ENCODE results near the gene NDST1.

NDST1 gene

GRCh38 chr5:150553402-150553801 is 45.5 kb downstream of the NDST1 start:
- H4K20me1 ChIP-seq (ENCODE audit: insufficient read depth, low read length) = no peaks in the 10 kb centered on the region
- TF ChIP-seq EZH2 (IDR thresholded peaks at IDR 0.05; ENCODE audit: borderline replicate concordance, low read depth, low read length, severe bottlenecking) (no peak), CTCF (IDR thresholded peaks at IDR 0.05; ENCODE audit: borderline replicate concordance, extremely low read depth, low read length, poor library complexity, severe bottlenecking) (no peak)
- ATAC-seq (ENCODE audit: insufficient read depth, low read depth) (no peak), DNase-seq (no peak)
- no peak overlapping the region for H3K9ac ChIP-seq (ENCODE audit: low read depth, low read length)
- no peaks in the 10 kb centered on the region for H3K36me3 ChIP-seq (ENCODE audit: insufficient read depth, low read length)
- H3K4me1 ChIP-seq (ENCODE audit: insufficient read depth, low read length) = no peaks in the 10 kb centered on the region
- H3K79me2 ChIP-seq (ENCODE audit: insufficient read depth, low read length) = no peaks in the 10 kb centered on the region
- no peak overlapping the region for H3K4me3 ChIP-seq (ENCODE audit: low read depth in 1 of 2, low read length in 2 of 2)
- H3K9me3 ChIP-seq (ENCODE audit: insufficient read depth, low read length, severe bottlenecking) = no peaks in the 10 kb centered on the region
- H3K27me3 ChIP-seq (ENCODE audit: insufficient read depth, low read length, poor library complexity) = no peaks in the 10 kb centered on the region
- H3K4me2 ChIP-seq (ENCODE audit: insufficient read depth, low read length) = no peak overlapping the region
- H2AFZ ChIP-seq (ENCODE audit: low read depth, low read length) = no peak overlapping the region
- no peak overlapping the region for H3K27ac ChIP-seq (ENCODE audit: low read length)

GRCh38 chr5:150553911-150554310 is 46.0 kb downstream of the NDST1 start:
- ATAC-seq (ENCODE audit: insufficient read depth, low read depth) = no peak
- no peaks in the 10 kb centered on the region for H3K4me1 ChIP-seq (ENCODE audit: insufficient read depth, low read length)
- no peaks in the 10 kb centered on the region for H3K36me3 ChIP-seq (ENCODE audit: insufficient read depth, low read length)
- H2AFZ ChIP-seq (ENCODE audit: low read depth, low read length) = no peak overlapping the region
- no peak overlapping the region for H3K4me2 ChIP-seq (ENCODE audit: insufficient read depth, low read length)
- no peaks in the 10 kb centered on the region for H3K27me3 ChIP-seq (ENCODE audit: insufficient read depth, low read length, poor library complexity)
- no peak overlapping the region for H3K4me3 ChIP-seq (ENCODE audit: low read depth in 1 of 2, low read length in 2 of 2)
- H3K27ac ChIP-seq (ENCODE audit: low read length) = no peak overlapping the region
- DNase-seq = no peak
- no peak overlapping the region for H3K9ac ChIP-seq (ENCODE audit: low read depth, low read length)
- TF ChIP-seq EZH2 (IDR thresholded peaks at IDR 0.05; ENCODE audit: borderline replicate concordance, low read depth, low read length, severe bottlenecking) (no peak), CTCF (IDR thresholded peaks at IDR 0.05; ENCODE audit: borderline replicate concordance, extremely low read depth, low read length, poor library complexity, severe bottlenecking) (no peak)
- H3K9me3 ChIP-seq (ENCODE audit: insufficient read depth, low read length, severe bottlenecking) = no peaks in the 10 kb centered on the region
- H4K20me1 ChIP-seq (ENCODE audit: insufficient read depth, low read length) = no peaks in the 10 kb centered on the region
- H3K79me2 ChIP-seq (ENCODE audit: insufficient read depth, low read length) = no peaks in the 10 kb centered on the region

GRCh38 chr5:150554857-150555256 is 46.9 kb downstream of the NDST1 start:
- H3K79me2 ChIP-seq (ENCODE audit: insufficient read depth, low read length) = no peaks in the 10 kb centered on the region
- DNase-seq = no peak
- H3K9ac ChIP-seq (ENCODE audit: low read depth, low read length) = no peak overlapping the region
- no peaks in the 10 kb centered on the region for H4K20me1 ChIP-seq (ENCODE audit: insufficient read depth, low read length)
- H2AFZ ChIP-seq (ENCODE audit: low read depth, low read length) = no peak overlapping the region
- no peak overlapping the region for H3K4me3 ChIP-seq (ENCODE audit: low read depth in 1 of 2, low read length in 2 of 2)
- no peaks in the 10 kb centered on the region for H3K27me3 ChIP-seq (ENCODE audit: insufficient read depth, low read length, poor library complexity)
- no peaks in the 10 kb centered on the region for H3K4me1 ChIP-seq (ENCODE audit: insufficient read depth, low read length)
- ATAC-seq (ENCODE audit: insufficient read depth, low read depth) = no peak
- no peak overlapping the region for H3K4me2 ChIP-seq (ENCODE audit: insufficient read depth, low read length)
- no peaks in the 10 kb centered on the region for H3K9me3 ChIP-seq (ENCODE audit: insufficient read depth, low read length, severe bottlenecking)
- H3K36me3 ChIP-seq (ENCODE audit: insufficient read depth, low read length) = no peaks in the 10 kb centered on the region
- no peak overlapping the region for H3K27ac ChIP-seq (ENCODE audit: low read length)
- TF ChIP-seq CTCF (IDR thresholded peaks at IDR 0.05; ENCODE audit: borderline replicate concordance, extremely low read depth, low read length, poor library complexity, severe bottlenecking) = no peak
- TF ChIP-seq EZH2 (IDR thresholded peaks at IDR 0.05; ENCODE audit: borderline replicate concordance, low read depth, low read length, severe bottlenecking) = no peak

- H3K9me3 ChIP-seq (ENCODE audit: insufficient read depth, low read length, severe bottlenecking) = no peaks in the 10 kb centered on the region
- ATAC-seq (ENCODE audit: insufficient read depth, low read depth) (no peak), DNase-seq (no peak)
- no peak overlapping the region for H3K4me2 ChIP-seq (ENCODE audit: insufficient read depth, low read length)
- H3K27me3 ChIP-seq (ENCODE audit: insufficient read depth, low read length, poor library complexity) = no peaks in the 10 kb centered on the region
- H3K36me3 ChIP-seq (ENCODE audit: insufficient read depth, low read length) = no peaks in the 10 kb centered on the region
- H3K27ac ChIP-seq (ENCODE audit: low read length) = no peak overlapping the region
- no peak overlapping the region for H3K9ac ChIP-seq (ENCODE audit: low read depth, low read length)
- H2AFZ ChIP-seq (ENCODE audit: low read depth, low read length) = no peak overlapping the region
- TF ChIP-seq EZH2 (IDR thresholded peaks at IDR 0.05; ENCODE audit: borderline replicate concordance, low read depth, low read length, severe bottlenecking) (no peak), CTCF (IDR thresholded peaks at IDR 0.05; ENCODE audit: borderline replicate concordance, extremely low read depth, low read length, poor library complexity, severe bottlenecking) (no peak)
- no peak overlapping the region for H3K4me3 ChIP-seq (ENCODE audit: low read depth in 1 of 2, low read length in 2 of 2)
- no peaks in the 10 kb centered on the region for H4K20me1 ChIP-seq (ENCODE audit: insufficient read depth, low read length)
- no peaks in the 10 kb centered on the region for H3K79me2 ChIP-seq (ENCODE audit: insufficient read depth, low read length)
- no peaks in the 10 kb centered on the region for H3K4me1 ChIP-seq (ENCODE audit: insufficient read depth, low read length)
Measured at GRCh38 chr5:150556106-150556505, 48.2 kb downstream of the NDST1 start.
